ENCODE results near the gene NAV3.
"Not testable (repeated sequence)": the region's sequence is repeated elsewhere in the genome, so short reads cannot be mapped to it uniquely, and the experiment has no call there.

NAV3 gene

DNA sequence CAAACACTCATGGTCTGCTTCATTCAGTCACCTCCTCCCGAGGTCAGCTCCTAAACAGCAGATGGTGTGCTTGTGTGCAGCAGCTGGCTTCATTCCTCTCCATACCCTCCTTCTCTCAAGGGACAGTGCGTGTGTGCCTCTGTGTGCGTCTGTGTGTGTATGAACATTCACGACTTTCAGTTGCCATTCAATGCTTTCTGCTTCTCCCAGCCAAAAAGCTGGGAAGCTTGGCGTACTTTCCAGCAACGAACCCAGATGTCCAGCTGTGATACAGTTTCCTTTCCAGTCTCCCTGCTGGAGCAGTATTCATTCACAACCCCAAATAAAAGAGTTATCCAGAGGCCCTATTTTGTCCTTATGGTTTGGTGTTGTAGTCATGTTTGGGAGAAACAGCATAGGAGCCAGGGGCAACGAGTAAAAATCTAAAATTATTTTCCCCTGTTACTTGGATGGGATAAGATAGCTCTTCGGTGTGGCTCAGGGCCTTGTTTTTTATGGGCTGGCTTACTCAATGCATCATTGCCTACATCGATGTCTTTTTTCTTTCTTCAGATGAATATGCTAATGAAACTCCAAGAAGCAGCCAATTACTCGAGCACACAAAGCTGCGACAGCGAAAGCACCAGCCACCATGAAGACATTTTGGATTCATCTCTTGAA, 379.3 kb downstream of the NAV3 start:
- peak; percentile 75 for DNase-seq

DNA sequence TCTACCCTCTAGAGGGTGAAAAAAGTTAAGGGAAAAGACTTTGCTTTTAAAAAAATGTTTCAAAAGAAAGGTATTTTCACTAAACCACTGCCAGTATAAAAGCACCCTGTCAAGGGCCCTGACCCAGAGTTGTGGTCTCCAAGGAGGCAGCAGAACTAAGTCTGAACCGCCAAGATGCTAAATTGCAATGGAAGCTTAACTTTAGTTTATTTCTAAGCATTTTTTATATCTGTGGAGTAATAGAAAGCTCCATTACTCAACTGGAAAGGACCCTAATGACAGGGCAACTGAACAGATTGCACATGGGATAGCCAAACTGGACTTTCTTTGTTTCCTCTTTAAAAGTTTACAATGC, 379.8 kb downstream of the NAV3 start:
- no peak for DNase-seq

DNA sequence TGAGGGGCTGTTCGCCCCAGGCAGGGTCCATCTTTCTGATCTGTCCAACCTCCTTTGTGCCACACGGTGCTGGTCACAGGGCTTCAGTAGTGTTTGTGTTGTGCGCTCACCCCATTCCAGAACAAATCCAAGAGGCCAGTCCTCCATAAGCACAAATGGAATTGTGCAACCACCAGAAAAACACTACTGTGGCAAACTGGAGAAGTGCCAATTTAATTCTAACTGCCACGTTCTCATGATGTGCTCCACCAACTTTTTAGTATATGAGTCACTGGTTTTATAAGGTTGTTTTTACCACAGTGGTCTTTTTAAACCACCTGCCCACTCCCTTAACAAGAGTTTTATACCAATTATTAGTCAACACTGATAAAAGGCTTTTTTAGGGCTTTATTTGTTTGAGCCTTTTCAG, 380.2 kb downstream of the NAV3 start:
- no peak for DNase-seq

DNA sequence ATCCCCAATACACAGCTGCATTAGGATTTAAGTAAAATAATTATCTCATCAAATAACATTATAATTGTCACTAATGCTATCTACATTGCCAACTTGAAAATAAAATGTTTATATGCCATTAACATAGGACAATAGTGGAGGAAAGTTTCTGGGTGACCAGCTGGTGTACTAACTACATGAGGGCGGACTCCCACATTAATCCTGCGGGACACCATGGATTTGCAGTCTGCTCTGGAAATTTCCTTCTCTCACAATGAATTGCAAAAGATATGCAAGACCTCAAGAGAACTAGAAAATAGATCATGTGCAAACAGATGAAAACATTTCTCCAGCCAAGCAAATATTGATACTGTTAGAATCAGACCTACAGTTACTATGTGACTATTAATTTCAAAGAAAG, 390.1 kb downstream of the NAV3 start:
- no peak for DNase-seq

DNA sequence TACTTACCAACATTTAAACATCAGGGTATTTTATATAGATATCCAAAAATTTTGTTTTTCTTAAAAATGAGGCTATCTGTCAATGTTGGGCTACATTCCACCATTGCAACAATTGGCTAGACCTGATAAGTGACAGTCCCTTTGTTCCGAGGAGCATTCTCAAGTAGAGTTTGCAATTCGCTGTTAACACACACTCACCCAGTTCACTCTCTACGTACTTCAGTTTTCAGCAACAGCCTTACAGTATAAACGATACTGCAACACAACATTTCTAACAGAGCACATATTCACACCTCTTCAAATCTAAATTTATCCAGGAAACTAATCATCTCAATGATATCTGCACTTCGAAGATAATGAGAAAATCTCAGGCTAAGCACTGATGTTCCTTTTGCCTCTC, 393.5 kb downstream of the NAV3 start:
- no peak for DNase-seq

DNA sequence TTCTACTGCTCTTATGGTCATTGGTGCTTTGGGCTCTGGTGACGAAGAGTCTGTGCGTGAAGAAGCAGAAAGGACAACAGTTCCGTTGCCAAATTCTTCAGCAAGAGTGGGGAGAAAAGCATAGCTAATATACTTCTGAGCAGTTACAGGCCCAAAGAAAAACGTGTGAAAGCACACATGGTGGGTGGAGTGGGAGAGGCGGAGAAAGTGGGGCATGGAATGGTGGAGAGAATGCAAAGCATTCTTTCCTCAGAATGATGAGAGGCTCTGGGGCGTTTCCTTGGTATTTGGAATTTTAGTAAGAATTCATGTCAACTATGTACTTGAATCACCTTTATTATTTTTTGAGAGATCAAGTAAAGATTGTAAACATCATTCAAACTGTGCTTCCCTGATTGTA, 396.1 kb downstream of the NAV3 start:
- DNase-seq: no peak

DNA sequence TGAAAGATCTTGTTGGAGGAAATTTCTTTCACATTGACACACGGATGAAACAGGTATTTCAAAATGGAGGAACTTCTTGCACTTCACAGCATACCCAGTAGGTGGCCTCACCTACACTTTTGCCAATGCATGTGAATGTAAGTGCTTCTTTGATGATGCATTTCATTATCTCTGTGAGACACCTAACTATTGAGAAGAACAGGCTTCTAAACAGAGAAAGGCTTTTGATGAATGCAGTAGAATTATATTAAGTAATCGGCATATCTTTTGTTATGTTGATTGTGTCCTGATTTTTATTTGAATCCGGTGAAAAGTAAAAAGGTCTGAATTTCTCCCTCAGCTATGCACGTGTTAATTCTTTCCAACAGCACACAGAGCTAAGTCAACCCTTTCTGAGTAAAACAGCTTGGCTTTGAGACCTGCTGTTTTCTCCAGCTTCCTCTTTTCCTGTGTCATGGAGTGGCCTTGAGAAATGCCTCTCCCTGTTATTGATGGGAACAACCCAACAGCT, 399.0 kb downstream of the NAV3 start:
- DNase-seq: peak; percentile 35

DNA sequence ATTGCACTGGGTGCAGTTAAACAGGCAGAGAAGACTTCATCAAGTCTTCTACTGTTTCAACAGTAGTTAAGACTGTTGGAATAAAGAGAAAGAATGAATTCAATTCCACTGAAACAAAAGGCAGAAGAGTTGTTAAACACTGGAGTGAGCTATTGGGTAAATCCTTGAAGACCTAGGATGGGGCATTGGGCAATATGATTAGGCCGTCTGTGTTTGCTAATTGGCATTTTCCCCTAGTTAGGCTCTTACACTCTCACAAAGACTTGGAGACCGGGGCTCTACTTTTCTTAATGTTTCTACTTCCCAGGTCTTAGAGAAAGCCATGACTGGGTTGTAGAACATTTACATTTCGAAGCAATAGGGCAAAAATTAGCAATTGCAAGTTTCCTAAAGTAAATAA, 402.1 kb downstream of the NAV3 start:
- DNase-seq: no peak

DNA sequence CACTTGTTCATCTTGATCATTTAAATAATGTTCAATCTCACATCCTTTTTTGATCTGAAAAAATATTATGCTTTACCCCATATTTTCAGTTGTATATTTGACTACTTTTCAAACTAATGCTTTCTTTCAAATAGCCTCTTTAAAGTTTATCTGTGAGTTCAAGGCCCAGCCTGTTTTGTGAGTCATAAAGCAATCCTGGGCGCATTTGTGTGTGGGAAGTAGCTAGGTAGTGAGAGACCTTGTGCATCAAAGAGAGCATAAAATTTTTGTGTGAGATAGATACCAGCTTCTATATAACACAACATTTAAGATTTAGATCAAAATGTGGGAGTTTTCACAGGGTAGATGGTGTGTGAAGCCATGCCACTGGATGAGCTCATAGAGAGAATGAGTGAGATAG, 405.6 kb downstream of the NAV3 start:
- DNase-seq: no peak

DNA sequence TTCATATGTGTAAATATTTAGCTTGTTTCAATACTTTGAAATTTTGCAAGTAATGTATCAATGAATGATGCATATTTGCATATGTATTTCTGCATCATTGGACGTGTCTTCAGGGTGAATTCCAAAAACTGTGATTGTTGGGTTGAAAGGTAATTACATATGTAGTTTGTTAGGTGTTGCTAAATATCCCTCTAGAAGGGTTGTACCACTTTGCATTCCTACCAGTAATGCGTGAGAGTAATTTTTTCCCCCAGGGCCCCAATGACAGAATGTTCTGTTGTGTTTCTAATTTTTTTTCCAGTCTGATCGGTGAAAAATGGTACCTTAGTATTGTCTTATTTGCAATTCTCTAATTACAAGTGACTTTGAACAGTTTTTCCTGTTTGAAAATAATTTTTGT, 408.9 kb downstream of the NAV3 start:
- no peak for DNase-seq

DNA sequence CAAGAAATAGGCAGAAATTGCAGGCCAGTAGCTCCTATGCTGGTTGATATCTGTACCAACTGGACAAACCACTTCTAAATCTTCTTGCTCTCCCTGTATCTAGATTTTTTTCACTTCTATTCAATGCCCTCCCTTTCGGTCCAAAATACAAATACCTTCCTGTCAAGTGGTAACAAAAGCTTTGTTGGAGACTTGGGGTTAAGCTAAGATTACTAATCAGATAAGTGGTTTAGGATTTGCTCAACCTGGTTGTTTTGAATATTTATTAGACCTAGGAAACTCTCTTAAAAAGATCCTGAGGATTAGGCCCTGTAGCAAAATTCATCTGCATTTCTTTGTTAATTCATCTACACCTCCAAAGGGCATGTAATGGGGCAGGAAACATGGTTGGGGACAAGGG, 410.1 kb downstream of the NAV3 start:
- no peak for DNase-seq

DNA sequence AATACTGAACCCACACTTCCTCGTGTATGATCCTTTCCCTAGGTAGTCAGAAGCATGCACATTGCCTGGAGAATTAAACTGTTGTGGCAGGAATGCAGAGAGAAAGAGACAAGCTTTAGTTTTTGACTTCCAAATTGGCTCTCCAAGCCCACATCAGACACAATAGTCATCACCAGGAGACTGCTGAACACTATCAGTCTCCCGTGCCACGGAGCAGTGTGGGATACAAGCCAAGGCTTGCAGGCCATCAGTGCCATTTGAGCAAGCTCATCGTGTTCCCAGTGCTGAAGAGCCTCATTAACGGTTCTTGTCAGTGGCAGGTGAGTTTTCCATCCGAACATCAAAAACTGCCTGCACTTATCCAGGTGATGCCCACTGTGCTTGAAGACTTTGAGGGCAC, 410.8 kb downstream of the NAV3 start:
- no peak for DNase-seq

DNA sequence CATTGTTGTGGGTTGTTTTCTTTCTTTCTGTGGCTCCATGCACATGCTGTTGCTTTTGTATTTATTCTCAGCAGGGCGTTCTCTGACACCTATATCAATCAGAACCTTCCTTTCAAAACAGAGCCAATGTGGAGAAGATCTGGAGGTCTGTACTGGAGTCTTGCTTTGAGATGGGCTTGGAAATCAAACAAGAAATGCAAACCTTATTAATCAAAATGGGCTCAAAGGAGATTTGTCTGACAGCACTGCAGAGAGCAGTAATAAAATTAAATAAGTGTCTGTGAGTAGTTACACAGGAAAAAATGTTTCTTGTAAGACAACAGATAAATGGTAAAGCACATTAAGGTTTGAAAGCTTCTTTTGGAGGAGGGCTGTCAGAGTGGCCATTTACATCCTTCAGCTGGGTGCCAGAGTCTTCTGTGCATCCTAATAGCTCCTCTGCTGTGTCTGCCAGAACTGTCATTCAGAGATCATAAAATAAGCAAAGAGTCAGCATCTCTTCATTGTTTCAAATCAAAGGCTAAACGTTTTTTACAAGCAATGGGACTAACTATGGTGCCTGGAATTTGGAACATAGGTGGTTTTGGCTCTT, 414.3 kb downstream of the NAV3 start:
- no peak for DNase-seq

DNA sequence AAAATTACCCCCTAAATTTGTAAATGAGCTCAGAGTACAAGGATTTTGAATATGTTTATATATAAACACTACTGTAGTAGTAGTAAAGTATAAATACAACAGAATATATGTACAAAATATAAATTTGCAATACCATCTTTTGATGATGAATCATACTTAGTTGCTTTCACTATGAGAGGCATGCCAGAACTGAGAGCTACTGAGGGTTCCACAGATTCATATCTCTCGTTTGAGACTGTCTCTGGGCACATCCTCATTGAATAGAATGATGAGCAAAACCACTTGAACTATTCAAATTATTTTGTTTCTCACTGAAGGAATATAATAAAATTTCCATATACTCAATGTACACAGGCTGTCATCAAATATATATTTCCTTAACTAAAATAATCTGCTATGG, 417.6 kb downstream of the NAV3 start:
- no peak for DNase-seq

DNA sequence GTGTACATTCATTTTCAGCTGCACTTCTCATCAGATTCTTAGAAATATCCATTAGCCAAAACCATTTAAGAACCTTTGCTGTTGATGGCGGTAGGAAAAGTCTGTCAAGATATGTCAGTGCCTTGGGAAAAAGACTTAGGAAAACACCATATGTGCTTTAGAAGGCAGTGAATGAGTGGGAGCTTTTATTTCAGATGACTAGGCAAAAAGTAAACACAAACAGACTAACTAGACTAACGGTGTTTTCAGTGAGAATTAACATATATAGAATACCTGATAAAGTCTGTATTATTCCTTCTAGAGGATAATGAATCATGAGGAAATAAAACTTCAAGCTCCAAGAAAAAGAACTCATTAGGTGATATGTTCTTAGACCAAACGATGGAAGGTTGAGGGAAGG, 418.9 kb downstream of the NAV3 start:
- no peak for DNase-seq

DNA sequence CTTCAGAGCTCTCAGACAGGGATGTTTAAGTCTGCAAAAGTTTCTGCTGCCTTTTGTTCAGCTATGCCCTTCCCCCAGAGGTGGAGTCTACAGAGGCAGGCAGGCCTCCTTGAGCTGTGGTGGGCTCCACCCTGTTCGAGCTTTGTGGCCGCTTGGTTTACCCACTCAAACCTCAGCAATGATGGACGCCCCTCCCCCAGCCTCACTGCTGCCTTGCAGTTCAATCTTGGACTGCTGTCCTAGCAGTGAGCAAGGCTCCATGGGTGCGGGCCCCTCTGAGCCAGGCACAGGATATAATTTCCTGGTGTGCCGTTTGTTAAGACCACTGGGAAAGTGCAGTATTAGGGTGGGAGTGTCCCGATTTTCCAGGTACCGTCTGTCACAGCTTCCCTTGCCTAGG, 427.0 kb downstream of the NAV3 start:
- not testable (repeated sequence) for DNase-seq

DNA sequence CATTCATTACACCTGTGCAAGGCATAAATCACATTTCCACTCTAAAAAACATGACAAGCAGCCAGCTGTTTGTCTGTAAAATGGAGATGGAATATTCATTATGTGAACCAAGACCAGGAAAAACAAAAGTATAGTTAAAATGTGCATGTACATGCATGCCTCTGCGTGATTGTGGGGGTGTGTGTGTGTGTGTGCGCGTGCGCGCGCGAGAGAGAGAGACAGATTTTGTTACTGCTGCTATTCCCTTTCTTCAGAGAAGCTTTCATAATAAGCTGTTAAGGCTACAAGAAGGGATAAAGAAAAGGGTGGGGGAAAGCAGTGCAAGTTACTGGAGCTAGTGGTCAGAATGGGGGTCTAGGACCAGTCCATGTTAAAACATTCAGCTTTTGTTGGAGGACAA, 430.3 kb downstream of the NAV3 start:
- DNase-seq: no peak

DNA sequence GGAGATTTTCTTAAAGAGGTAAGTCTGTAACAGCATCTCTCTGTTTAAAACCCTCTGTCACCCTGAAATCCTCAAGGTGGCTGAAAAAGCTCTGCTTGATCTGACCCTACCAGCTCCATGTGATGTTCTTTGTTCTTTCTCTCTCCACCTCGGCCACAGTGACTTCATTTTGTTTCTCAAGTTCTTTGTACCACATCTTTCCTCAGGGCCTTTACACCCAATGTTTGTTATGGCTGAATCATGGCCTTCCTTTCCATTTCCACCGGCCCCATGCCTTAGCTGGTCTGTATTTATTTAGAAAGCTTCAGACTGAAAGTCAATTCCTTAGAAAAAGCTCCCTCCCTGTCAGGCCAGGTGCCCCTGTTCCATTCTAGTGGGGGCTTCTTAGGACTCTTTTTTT, 431.2 kb downstream of the NAV3 start:
- no peak for DNase-seq

Measured in COR-L47 (cell line).